Measurements from ENCODE around the gene LSP1. TPM values are rescaled to one million over a fixed set of nuclear protein-coding genes. Genes with fewer than 3 reads are reported as not detected.

The LSP1 gene
- total and polyA plus RNA-seq, 4 donors: 5.0 to 7.7 (median 5.7) TPM

DNA sequence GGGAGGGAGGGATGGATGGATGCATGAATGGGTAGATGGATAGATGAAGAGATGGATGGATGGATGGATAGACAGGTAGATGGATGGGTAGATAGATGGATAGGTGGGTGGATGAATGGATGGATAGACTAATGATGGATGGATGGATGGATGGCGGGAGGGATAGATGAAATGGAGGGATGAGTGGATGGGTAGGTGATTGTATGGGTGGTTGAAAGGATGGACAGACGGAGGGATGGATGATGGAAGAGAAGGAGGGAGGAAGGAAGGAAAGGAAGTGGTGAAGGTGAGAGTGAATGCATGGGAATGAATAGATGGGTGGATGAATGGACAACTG, 62.9 kb downstream of the LSP1 start:
- no peaks in the 10 kb centered on the region for H3K4me1 ChIP-seq (ENCODE audit: control insufficient read depth in 4 of 4, insufficient read depth in 4 of 4, low read length in 3 of 4)
- DNase-seq (ENCODE audit: low spot score): no peak
- no peak overlapping the region for H3K4me3 ChIP-seq (ENCODE audit: low read depth in 1 of 3, low read length in 3 of 3)
- TF ChIP-seq SP1 (IDR thresholded peaks at IDR 0.05) (no peak), TAF1 (conservative IDR thresholded peaks at IDR 0.05) (no peak), FOXA2 (IDR thresholded peaks at IDR 0.05) (no peak), EGR1 (IDR thresholded peaks at IDR 0.05; ENCODE audit: low read depth in 2 of 2) (no peak), RAD21 (IDR thresholded peaks at IDR 0.05) (no peak), GABPA (IDR thresholded peaks at IDR 0.05 in 1 of 2, conservative IDR thresholded peaks at IDR 0.05 in 1 of 2) (no peak), HNF4A (conservative IDR thresholded peaks at IDR 0.05) (no peak), RXRA (IDR thresholded peaks at IDR 0.05) (no peak), FOXA1 (IDR thresholded peaks at IDR 0.05) (no peak), NR2F2 (IDR thresholded peaks at IDR 0.05) (no peak), HNF4G (IDR thresholded peaks at IDR 0.05) (no peak)
- TF ChIP-seq, protein P1, sequence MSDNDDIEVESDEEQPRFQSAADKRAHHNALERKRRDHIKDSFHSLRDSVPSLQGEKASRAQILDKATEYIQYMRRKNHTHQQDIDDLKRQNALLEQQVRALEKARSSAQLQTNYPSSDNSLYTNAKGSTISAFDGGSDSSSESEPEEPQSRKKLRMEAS (IDR thresholded peaks at IDR 0.05): no peak
- TF ChIP-seq, protein P2, sequence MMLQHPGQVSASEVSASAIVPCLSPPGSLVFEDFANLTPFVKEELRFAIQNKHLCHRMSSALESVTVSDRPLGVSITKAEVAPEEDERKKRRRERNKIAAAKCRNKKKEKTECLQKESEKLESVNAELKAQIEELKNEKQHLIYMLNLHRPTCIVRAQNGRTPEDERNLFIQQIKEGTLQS (IDR thresholded peaks at IDR 0.05): no peak
- TF ChIP-seq, protein P3, sequence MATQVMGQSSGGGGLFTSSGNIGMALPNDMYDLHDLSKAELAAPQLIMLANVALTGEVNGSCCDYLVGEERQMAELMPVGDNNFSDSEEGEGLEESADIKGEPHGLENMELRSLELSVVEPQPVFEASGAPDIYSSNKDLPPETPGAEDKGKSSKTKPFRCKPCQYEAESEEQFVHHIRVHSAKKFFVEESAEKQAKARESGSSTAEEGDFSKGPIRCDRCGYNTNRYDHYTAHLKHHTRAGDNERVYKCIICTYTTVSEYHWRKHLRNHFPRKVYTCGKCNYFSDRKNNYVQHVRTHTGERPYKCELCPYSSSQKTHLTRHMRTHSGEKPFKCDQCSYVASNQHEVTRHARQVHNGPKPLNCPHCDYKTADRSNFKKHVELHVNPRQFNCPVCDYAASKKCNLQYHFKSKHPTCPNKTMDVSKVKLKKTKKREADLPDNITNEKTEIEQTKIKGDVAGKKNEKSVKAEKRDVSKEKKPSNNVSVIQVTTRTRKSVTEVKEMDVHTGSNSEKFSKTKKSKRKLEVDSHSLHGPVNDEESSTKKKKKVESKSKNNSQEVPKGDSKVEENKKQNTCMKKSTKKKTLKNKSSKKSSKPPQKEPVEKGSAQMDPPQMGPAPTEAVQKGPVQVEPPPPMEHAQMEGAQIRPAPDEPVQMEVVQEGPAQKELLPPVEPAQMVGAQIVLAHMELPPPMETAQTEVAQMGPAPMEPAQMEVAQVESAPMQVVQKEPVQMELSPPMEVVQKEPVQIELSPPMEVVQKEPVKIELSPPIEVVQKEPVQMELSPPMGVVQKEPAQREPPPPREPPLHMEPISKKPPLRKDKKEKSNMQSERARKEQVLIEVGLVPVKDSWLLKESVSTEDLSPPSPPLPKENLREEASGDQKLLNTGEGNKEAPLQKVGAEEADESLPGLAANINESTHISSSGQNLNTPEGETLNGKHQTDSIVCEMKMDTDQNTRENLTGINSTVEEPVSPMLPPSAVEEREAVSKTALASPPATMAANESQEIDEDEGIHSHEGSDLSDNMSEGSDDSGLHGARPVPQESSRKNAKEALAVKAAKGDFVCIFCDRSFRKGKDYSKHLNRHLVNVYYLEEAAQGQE (IDR thresholded peaks at IDR 0.05): no peak
- TF ChIP-seq, protein P4, sequence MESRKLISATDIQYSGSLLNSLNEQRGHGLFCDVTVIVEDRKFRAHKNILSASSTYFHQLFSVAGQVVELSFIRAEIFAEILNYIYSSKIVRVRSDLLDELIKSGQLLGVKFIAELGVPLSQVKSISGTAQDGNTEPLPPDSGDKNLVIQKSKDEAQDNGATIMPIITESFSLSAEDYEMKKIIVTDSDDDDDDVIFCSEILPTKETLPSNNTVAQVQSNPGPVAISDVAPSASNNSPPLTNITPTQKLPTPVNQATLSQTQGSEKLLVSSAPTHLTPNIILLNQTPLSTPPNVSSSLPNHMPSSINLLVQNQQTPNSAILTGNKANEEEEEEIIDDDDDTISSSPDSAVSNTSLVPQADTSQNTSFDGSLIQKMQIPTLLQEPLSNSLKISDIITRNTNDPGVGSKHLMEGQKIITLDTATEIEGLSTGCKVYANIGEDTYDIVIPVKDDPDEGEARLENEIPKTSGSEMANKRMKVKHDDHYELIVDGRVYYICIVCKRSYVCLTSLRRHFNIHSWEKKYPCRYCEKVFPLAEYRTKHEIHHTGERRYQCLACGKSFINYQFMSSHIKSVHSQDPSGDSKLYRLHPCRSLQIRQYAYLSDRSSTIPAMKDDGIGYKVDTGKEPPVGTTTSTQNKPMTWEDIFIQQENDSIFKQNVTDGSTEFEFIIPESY (IDR thresholded peaks at IDR 0.05): no peak
- TF ChIP-seq, protein P5, sequence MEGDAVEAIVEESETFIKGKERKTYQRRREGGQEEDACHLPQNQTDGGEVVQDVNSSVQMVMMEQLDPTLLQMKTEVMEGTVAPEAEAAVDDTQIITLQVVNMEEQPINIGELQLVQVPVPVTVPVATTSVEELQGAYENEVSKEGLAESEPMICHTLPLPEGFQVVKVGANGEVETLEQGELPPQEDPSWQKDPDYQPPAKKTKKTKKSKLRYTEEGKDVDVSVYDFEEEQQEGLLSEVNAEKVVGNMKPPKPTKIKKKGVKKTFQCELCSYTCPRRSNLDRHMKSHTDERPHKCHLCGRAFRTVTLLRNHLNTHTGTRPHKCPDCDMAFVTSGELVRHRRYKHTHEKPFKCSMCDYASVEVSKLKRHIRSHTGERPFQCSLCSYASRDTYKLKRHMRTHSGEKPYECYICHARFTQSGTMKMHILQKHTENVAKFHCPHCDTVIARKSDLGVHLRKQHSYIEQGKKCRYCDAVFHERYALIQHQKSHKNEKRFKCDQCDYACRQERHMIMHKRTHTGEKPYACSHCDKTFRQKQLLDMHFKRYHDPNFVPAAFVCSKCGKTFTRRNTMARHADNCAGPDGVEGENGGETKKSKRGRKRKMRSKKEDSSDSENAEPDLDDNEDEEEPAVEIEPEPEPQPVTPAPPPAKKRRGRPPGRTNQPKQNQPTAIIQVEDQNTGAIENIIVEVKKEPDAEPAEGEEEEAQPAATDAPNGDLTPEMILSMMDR (IDR thresholded peaks at IDR 0.05; ENCODE audit: low read depth, low read length, missing input control): no peak
- H3K9me3 ChIP-seq (ENCODE audit: control insufficient read depth in 4 of 4, low read length in 3 of 4): no peaks in the 10 kb centered on the region
- no peaks in the 10 kb centered on the region for H3K27me3 ChIP-seq (ENCODE audit: control insufficient read depth in 4 of 4, insufficient read depth in 4 of 4, low read length in 3 of 4)
- H3K9ac ChIP-seq (ENCODE audit: low read depth in 1 of 2, low read length in 2 of 2): no peak overlapping the region
- H3K36me3 ChIP-seq (ENCODE audit: control insufficient read depth in 4 of 4, insufficient read depth in 3 of 4, low read depth in 1 of 4, low read length in 3 of 4): no peaks in the 10 kb centered on the region
- H3K27ac ChIP-seq (ENCODE audit: low read depth in 1 of 2, low read length in 2 of 2): no peak overlapping the region
- WGBS: 87% methylated on average over 2 of the region's 2 CpGs

Data from liver (tissue), 9 donors.